H9 (cell line): ENCODE data around the gene ST6GALNAC3. TPM values are rescaled to one million over a fixed set of nuclear protein-coding genes. Genes with fewer than 3 reads are reported as not detected.

Source experiments
- DNase-seq: peaks from one replicate; pipeline ENCODE4 v3.0.0-alpha.2; 2017
- H2AFZ ChIP-seq: one replicate; pipeline ENCODE4 v1.6.1; 2013; ENCODE audit warnings: mild to moderate bottlenecking, low read length, control low read depth, moderate library complexity
- H2AK5ac ChIP-seq: 2 replicates; pipeline ENCODE4 v1.6.1; 2013; ENCODE audit warnings: low read length, control low read depth, mixed read lengths; ENCODE audit not compliant: insufficient read length
- H2BK120ac ChIP-seq: one replicate; pipeline ENCODE4 v1.6.1; 2013; ENCODE audit warnings: low read depth, mild to moderate bottlenecking, low read length, control low read depth, inconsistent platforms; ENCODE audit not compliant: poor library complexity, severe bottlenecking
- H2BK12ac ChIP-seq: 2 replicates; pipeline ENCODE4 v1.6.1; 2013; ENCODE audit warnings: low read length, control low read depth, mixed read lengths, low read depth; ENCODE audit not compliant: insufficient read length
- H2BK15ac ChIP-seq: 2 replicates; pipeline ENCODE4 v1.6.1; 2013; ENCODE audit warnings: low read depth, low read length, control low read depth
- H2BK20ac ChIP-seq: one replicate; pipeline ENCODE4 v1.6.1; 2013; ENCODE audit warnings: low read depth, mild to moderate bottlenecking, low read length, control low read depth, inconsistent platforms; ENCODE audit not compliant: poor library complexity, severe bottlenecking
- H2BK5ac ChIP-seq: 2 replicates; pipeline ENCODE4 v1.6.1; 2013; ENCODE audit warnings: low read length, control low read depth, mixed read lengths; ENCODE audit not compliant: insufficient read length
- H3K14ac ChIP-seq: 2 replicates; pipeline ENCODE4 v1.6.1; 2013; ENCODE audit warnings: low read length, control low read depth; ENCODE audit not compliant: insufficient read depth
- H3K18ac ChIP-seq: 2 replicates; pipeline ENCODE4 v1.6.1; 2013; ENCODE audit warnings: low read depth, mild to moderate bottlenecking, mixed read lengths, low read length, control low read depth; ENCODE audit not compliant: insufficient read length
- H3K23ac ChIP-seq: 2 replicates; pipeline ENCODE4 v1.6.1; 2013; ENCODE audit warnings: low read length, control low read depth, mixed read lengths, low read depth; ENCODE audit not compliant: insufficient read length
- H3K23me2 ChIP-seq: 2 replicates; pipeline ENCODE4 v1.6.1; 2013; ENCODE audit warnings: low read depth, mild to moderate bottlenecking, mixed read lengths, low read length, control low read depth; ENCODE audit not compliant: insufficient read length, poor library complexity, severe bottlenecking
- H3K27ac ChIP-seq: 2 replicates; pipeline ENCODE4 v1.5.1; 2013; ENCODE audit warnings: low read length, control low read depth, mixed read lengths, low read depth; ENCODE audit not compliant: insufficient read length
- H3K27me3 ChIP-seq: 2 replicates; pipeline ENCODE4 v1.6.1; 2013; ENCODE audit warnings: low read length, control low read depth, inconsistent platforms; ENCODE audit not compliant: insufficient read depth
- H3K4ac ChIP-seq: 2 replicates; pipeline ENCODE4 v1.6.1; 2013; ENCODE audit warnings: low read depth, mild to moderate bottlenecking, control low read depth, inconsistent platforms, low read length, moderate library complexity
- H3K4me1 ChIP-seq: 2 replicates; pipeline ENCODE4 v1.6.1; 2013; ENCODE audit warnings: low read length, control low read depth, inconsistent platforms; ENCODE audit not compliant: insufficient read depth
- H3K4me2 ChIP-seq: 2 replicates; pipeline ENCODE4 v1.6.1; 2013; ENCODE audit warnings: low read length, control low read depth, mixed read lengths; ENCODE audit not compliant: insufficient read length, insufficient read depth
- H3K56ac ChIP-seq: 2 replicates; pipeline ENCODE4 v1.6.1; 2013; ENCODE audit warnings: low read depth, mild to moderate bottlenecking, mixed read lengths, low read length, control low read depth; ENCODE audit not compliant: insufficient read length
- H3K79me1 ChIP-seq: 2 replicates; pipeline ENCODE4 v1.6.1; 2013; ENCODE audit warnings: low read depth, mild to moderate bottlenecking, moderate library complexity, low read length, control low read depth, inconsistent platforms; ENCODE audit not compliant: insufficient read depth, poor library complexity, severe bottlenecking
- H3K79me2 ChIP-seq: 2 replicates; pipeline ENCODE4 v1.6.1; 2013; ENCODE audit warnings: low read length, control low read depth, inconsistent platforms; ENCODE audit not compliant: insufficient read depth
- H3K9ac ChIP-seq: 2 replicates; pipeline ENCODE4 v1.6.1; 2013; ENCODE audit warnings: low read length, control low read depth, mixed read lengths; ENCODE audit not compliant: insufficient read length; ENCODE audit errors: extremely low read depth
- H3K9me3 ChIP-seq: one replicate; pipeline ENCODE4 v1.6.1; 2013; ENCODE audit warnings: low read depth, low read length, inconsistent platforms; ENCODE audit not compliant: control insufficient read depth
- H3T11ph ChIP-seq: one replicate; pipeline ENCODE4 v1.6.1; 2013; ENCODE audit warnings: mild to moderate bottlenecking, low read length, control low read depth, inconsistent platforms
- H4K20me1 ChIP-seq: one replicate; pipeline ENCODE4 v1.6.1; 2013; ENCODE audit not compliant: control insufficient read depth, insufficient read length, insufficient read depth
- H4K5ac ChIP-seq: 2 replicates; pipeline ENCODE4 v1.6.1; 2013; ENCODE audit warnings: low read depth, mild to moderate bottlenecking, mixed read lengths, low read length, control low read depth; ENCODE audit not compliant: insufficient read length
- H4K8ac ChIP-seq: replicated peaks from 2 replicates; pipeline ENCODE4 v1.6.1; 2013; ENCODE audit warnings: low read length, control low read depth, mixed read lengths, low read depth; ENCODE audit not compliant: insufficient read length
- H4K91ac ChIP-seq: 2 replicates; pipeline ENCODE4 v1.6.1; 2013; ENCODE audit warnings: low read depth, mild to moderate bottlenecking, moderate library complexity, mixed read lengths, low read length, control low read depth; ENCODE audit not compliant: insufficient read length
- H3K27ac Mint-ChIP-seq, 3 experiments: 2 replicates in 2 of 3; 3 replicates in 1 of 3; pipeline ENCODE4 v1.8.0; 2020 to 2021; ENCODE audit warnings: mixed read lengths in 3 of 3, mild to moderate bottlenecking in 1 of 3, moderate library complexity in 1 of 3
- H3K27me3 Mint-ChIP-seq: 2 replicates; pipeline ENCODE4 v1.8.0; 2021; ENCODE audit warnings: low read depth, mild to moderate bottlenecking, moderate library complexity, mixed read lengths
- H3K36me3 Mint-ChIP-seq, 3 experiments: 2 replicates in 2 of 3; 3 replicates in 1 of 3; pipeline ENCODE4 v1.8.0; 2020 to 2021; ENCODE audit warnings: low read depth in 3 of 3, mixed read lengths in 3 of 3; ENCODE audit not compliant: insufficient read depth in 1 of 3
- H3K4me1 Mint-ChIP-seq, 2 experiments: 2 replicates each; pipeline ENCODE4 v1.8.0; 2020; ENCODE audit warnings: mixed read lengths in 2 of 2
- H3K4me3 Mint-ChIP-seq, 2 experiments: 2 replicates in 1 of 2; 3 replicates in 1 of 2; pipeline ENCODE4 v1.8.0; 2020 to 2021; ENCODE audit warnings: mild to moderate bottlenecking in 2 of 2, mixed read lengths in 2 of 2, moderate library complexity in 1 of 2
- H3K9me3 Mint-ChIP-seq, 2 experiments: 2 replicates in 1 of 2; 3 replicates in 1 of 2; pipeline ENCODE4 v1.8.0; 2020; ENCODE audit warnings: mild to moderate bottlenecking in 2 of 2, mixed read lengths in 2 of 2, moderate library complexity in 1 of 2
- CTCF ChIP-seq: fragments of 200-600 bp; sonication (generic); conservative IDR thresholded peaks from 3 replicates; pipeline ENCODE4 v1.8.0; 2021; ENCODE audit warnings: antibody characterized with exemption, mild to moderate bottlenecking
- WGBS: extraction: QIAGEN DNeasy Blood & Tissue Kit; methylation state at CpG from one replicate; pipeline ENCODE4 v1.1.7; 2013; ENCODE audit warnings: missing lambda C conversion rate, low lambda C conversion rate, mixed read lengths; ENCODE audit not compliant: insufficient read length; ENCODE audit errors: extremely low coverage; 5-methylcytosine and 5-hydroxymethylcytosine counted together
- total RNA-seq: library from RNA; stranded (reverse); gene quantifications from 2 replicates; pipeline ENCODE4 v1.2.1, GENCODE V29; 2021

ST6GALNAC3 gene
- total RNA-seq, 1 experiment from 2014 or later, result 11.2 TPM

GRCh38 chr1:76086597-76086996 lies 12.1 kb downstream of the ST6GALNAC3 start:
- Histone ChIP-seq H2AK5ac (no peak overlapping the region), H2BK12ac (no peak overlapping the region), H3K4me1 (peaks cover 6% of the 10 kb centered on the region; the same call in 1 of the 2 replicates), H2BK120ac (no peak overlapping the region), H4K91ac (no peak overlapping the region), H3T11ph (no peak overlapping the region), H3K18ac (no peak overlapping the region), H4K8ac (no peak overlapping the region), H4K5ac (no peak overlapping the region), H3K4me2 (no peak overlapping the region), H3K9me3 (no peaks in the 10 kb centered on the region), H3K27ac (no peak overlapping the region), H3K14ac (no peak overlapping the region), H2BK20ac (no peak overlapping the region), H2AFZ (no peak overlapping the region), H3K23me2 (no peaks in the 10 kb centered on the region), H4K20me1 (no peaks in the 10 kb centered on the region), H2BK5ac (no peak overlapping the region), H3K9ac (no peak overlapping the region), H3K79me2 (peaks cover 3% of the 10 kb centered on the region; the same call in 1 of the 2 replicates), H2BK15ac (no peak overlapping the region), H3K56ac (no peak overlapping the region), H3K23ac (no peak overlapping the region), H3K79me1 (no peaks in the 10 kb centered on the region), H3K4ac (no peak overlapping the region), H3K27me3 (no peaks in the 10 kb centered on the region)
- no peak for DNase-seq
- no peaks in the 10 kb centered on the region for H3K9me3 Mint-ChIP-seq
- H3K36me3 Mint-ChIP-seq, result no peaks in the 10 kb centered on the region
- H3K4me1 Mint-ChIP-seq, result peaks cover 20 to 31% of the 10 kb centered on the region in 2 experiments
- H3K4me3 Mint-ChIP-seq, result no peak overlapping the region
- no peaks in the 10 kb centered on the region for H3K27me3 Mint-ChIP-seq
- WGBS, result no CpG with 5 or more reads among the region's 2 CpGs
- no peak for TF ChIP-seq CTCF
- H3K27ac Mint-ChIP-seq, result no peak overlapping the region
